ENCODE data around the gene AMIGO2.

AMIGO2 gene

GRCh38 chr12:47029903-47030302 lies 49.9 kb downstream of the AMIGO2 start:
- H3K4me3 ChIP-seq (ENCODE audit: control insufficient read depth, low read depth, low read length), result no peak overlapping the region
- DNase-seq (ENCODE audit: low read depth), result no peak
- no peak for TF ChIP-seq CTCF (IDR thresholded peaks at IDR 0.05; ENCODE audit: control insufficient read depth, insufficient read depth, low read depth, low read length, missing control alignments)

- H3K4me3 ChIP-seq (ENCODE audit: control insufficient read depth, low read depth, low read length), result no peak overlapping the region
- no peak for DNase-seq (ENCODE audit: low read depth)
- TF ChIP-seq CTCF (IDR thresholded peaks at IDR 0.05; ENCODE audit: control insufficient read depth, insufficient read depth, low read depth, low read length, missing control alignments), result no peak
Observed at GRCh38 chr12:47028981-47029708, 50.6 kb downstream of the AMIGO2 start.

- no peak for TF ChIP-seq CTCF (IDR thresholded peaks at IDR 0.05; ENCODE audit: control insufficient read depth, insufficient read depth, low read depth, low read length, missing control alignments)
- H3K4me3 ChIP-seq (ENCODE audit: control insufficient read depth, low read depth, low read length), result no peak overlapping the region
- no peak for DNase-seq (ENCODE audit: low read depth)
Observed at GRCh38 chr12:47028186-47028585, 51.6 kb downstream of the AMIGO2 start.
